Measurements from ENCODE around the gene COPE. TPM values are rescaled to one million over a fixed set of nuclear protein-coding genes. Genes with fewer than 3 reads are reported as not detected.

The COPE gene
- total RNA-seq, 1 donor from 2014 or later: 95.2 TPM

DNA sequence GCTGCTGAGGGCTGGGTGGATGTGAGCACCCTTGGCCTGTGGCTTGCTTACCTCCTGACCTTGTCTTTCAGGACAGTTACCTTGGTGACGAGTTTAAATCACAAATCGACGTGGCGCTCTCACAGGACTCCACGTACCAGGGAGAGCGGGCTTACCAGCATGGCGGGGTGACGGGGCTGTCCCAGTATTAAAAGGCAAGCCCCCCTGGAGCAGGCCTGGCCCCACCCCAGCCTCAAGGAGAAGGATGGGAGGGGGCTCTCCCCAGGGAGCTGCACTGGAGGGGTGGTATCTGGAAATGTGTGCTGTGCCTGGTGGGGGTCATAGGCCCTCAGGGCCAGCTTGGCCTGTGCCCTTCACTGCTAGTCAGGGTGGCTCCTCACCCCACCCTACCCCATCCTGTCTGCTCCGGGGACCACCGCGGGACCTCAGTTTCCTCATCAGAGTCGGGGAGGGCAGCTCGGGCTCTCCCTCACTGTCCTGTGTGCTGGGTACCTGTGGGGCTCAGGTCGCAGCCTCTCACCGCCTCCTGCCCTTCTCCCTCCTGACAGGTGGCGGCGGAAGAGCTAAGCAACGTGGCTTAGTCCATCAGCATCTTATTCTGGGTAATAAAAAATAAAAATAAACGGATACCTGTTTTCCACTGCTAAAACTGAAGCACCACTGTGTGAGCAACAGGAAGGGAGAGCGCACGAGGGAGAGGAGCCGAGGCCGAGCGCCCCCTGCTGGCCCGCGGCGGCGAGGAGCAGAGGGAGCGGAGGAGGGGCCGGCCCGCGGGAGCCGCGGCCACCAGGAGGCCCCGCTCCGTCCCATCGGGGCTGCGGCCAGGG, 53.0 kb downstream of the COPE start:
- H3K36me3 ChIP-seq: no peaks in the 10 kb centered on the region
- no peak overlapping the region for H2AFZ ChIP-seq (replicated peaks)
- H3F3A ChIP-seq (ENCODE audit: low read depth): peaks cover 13% of the 10 kb centered on the region
- H3K9me3 Mint-ChIP-seq: no peaks in the 10 kb centered on the region
- TF ChIP-seq EZH2phosphoT487 (IDR thresholded peaks at IDR 0.05) (no peak), EZH2 (IDR thresholded peaks at IDR 0.05) (no peak)
- TF ChIP-seq, protein P1, sequence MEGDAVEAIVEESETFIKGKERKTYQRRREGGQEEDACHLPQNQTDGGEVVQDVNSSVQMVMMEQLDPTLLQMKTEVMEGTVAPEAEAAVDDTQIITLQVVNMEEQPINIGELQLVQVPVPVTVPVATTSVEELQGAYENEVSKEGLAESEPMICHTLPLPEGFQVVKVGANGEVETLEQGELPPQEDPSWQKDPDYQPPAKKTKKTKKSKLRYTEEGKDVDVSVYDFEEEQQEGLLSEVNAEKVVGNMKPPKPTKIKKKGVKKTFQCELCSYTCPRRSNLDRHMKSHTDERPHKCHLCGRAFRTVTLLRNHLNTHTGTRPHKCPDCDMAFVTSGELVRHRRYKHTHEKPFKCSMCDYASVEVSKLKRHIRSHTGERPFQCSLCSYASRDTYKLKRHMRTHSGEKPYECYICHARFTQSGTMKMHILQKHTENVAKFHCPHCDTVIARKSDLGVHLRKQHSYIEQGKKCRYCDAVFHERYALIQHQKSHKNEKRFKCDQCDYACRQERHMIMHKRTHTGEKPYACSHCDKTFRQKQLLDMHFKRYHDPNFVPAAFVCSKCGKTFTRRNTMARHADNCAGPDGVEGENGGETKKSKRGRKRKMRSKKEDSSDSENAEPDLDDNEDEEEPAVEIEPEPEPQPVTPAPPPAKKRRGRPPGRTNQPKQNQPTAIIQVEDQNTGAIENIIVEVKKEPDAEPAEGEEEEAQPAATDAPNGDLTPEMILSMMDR (IDR thresholded peaks at IDR 0.05): peak; percentile 99
- H3K4me3 ChIP-seq: no peak overlapping the region
- H3K4me3 Mint-ChIP-seq: no peak overlapping the region
- peak; percentile 85 for DNase-seq (ENCODE audit: low spot score)
- H3K4me2 ChIP-seq: no peak overlapping the region
- peaks cover 4% of the 10 kb centered on the region for H3K4me1 Mint-ChIP-seq
- peaks cover 10% of the 10 kb centered on the region for H3K36me3 Mint-ChIP-seq
- peaks cover 14% of the 10 kb centered on the region for H3K27me3 Mint-ChIP-seq (ENCODE audit: insufficient read depth, low read depth)
- H4K20me1 ChIP-seq (ENCODE audit: low read depth): peaks cover 39% of the 10 kb centered on the region
- H3K27ac Mint-ChIP-seq: no peak overlapping the region
- H3K27me3 ChIP-seq: no peaks in the 10 kb centered on the region
- no peaks in the 10 kb centered on the region for H3K79me2 ChIP-seq (ENCODE audit: low read depth)
- no peak overlapping the region for H3K9ac ChIP-seq
- no peaks in the 10 kb centered on the region for H3K9me3 ChIP-seq (ENCODE audit: low read depth)
- H3K4me1 ChIP-seq: no peaks in the 10 kb centered on the region
- no peak overlapping the region for H3K27ac ChIP-seq

DNA sequence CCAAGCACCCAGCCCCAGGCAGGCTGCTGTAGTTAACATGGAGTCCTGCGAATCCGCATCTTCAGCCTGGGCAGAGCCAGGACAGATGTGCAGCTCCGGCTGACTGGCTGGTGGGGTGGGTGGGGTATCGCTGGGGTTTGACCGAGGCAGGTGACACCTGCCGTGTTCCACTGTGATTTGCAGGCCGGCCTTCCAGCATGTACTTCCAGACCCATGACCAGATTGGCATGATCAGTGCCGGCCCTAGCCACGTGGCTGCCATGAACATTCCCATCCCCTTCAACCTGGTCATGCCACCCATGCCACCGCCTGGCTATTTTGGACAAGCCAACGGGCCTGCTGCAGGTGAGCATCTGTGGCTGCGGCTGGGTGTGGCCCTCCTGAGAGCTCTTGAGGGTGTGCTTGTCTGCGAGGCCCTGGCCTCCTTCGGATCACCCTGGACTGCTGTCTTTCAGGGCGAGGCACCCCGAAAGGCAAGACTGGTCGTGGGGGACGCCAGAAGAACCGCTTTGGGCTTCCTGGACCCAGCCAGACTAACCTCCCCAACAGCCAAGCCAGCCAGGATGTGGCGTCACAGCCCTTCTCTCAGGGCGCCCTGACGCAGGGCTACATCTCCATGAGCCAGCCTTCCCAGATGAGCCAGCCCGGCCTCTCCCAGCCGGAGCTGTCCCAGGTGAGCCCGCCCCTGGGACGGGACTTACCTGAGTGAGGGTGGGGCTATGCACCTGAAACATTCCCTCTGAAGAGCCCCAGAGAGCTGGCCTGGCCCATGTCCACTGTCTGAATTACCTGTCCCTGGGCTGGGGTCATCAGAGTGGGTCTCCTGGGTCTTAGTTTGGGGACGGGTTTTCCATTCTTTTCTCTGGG, 53.8 kb downstream of the COPE start:
- Histone ChIP-seq H3K79me2 (ENCODE audit: low read depth) (no peaks in the 10 kb centered on the region), H3K9ac (no peak overlapping the region), H3K4me2 (no peak overlapping the region), H4K20me1 (ENCODE audit: low read depth) (peaks cover 34% of the 10 kb centered on the region), H3K27me3 (no peaks in the 10 kb centered on the region), H3K27ac (no peak overlapping the region), H3F3A (ENCODE audit: low read depth) (peaks cover 13% of the 10 kb centered on the region), H3K9me3 (ENCODE audit: low read depth) (no peaks in the 10 kb centered on the region), H3K4me3 (no peak overlapping the region), H2AFZ (replicated peaks) (no peak overlapping the region), H3K4me1 (no peaks in the 10 kb centered on the region), H3K36me3 (no peaks in the 10 kb centered on the region)
- peaks cover 14% of the 10 kb centered on the region for H3K27me3 Mint-ChIP-seq (ENCODE audit: insufficient read depth, low read depth)
- no peak for DNase-seq (ENCODE audit: low spot score)
- no peak overlapping the region for H3K4me3 Mint-ChIP-seq
- H3K36me3 Mint-ChIP-seq: peaks cover 10% of the 10 kb centered on the region
- TF ChIP-seq EZH2 (IDR thresholded peaks at IDR 0.05): no peak
- no peak for TF ChIP-seq EZH2phosphoT487 (IDR thresholded peaks at IDR 0.05)
- TF ChIP-seq, protein P1 (IDR thresholded peaks at IDR 0.05): no peak
- H3K27ac Mint-ChIP-seq: no peak overlapping the region
- H3K4me1 Mint-ChIP-seq: peaks cover 4% of the 10 kb centered on the region
- no peaks in the 10 kb centered on the region for H3K9me3 Mint-ChIP-seq

DNA sequence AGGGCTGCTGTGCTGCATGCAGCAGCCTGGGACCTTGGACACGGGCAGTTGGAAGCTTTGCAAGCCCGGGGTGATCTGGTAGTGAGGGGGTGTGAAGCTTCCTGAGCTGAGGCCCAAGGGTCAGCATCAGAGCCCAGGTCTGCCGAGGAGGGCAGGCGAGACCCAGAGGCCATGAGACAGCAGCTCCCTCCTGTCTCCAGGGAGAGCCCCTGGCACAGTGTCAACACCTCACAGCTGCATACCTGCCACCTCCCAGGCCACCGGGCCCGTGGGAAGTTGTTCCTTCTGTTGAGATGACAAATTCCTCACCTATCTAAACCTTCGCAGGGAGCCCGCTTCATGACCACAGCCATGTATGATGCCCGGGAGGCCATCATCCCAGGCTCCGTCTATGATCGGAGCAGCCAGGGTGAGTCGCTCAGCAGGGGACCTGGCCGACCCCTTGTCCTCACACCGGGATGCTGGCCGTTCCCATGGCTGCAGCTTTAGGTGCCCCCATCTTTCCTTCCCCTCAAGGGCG, 55.3 kb downstream of the COPE start:
- Histone ChIP-seq H3F3A (ENCODE audit: low read depth) (peaks cover 13% of the 10 kb centered on the region), H3K4me3 (no peak overlapping the region), H4K20me1 (ENCODE audit: low read depth) (peaks cover 41% of the 10 kb centered on the region), H3K9me3 (ENCODE audit: low read depth) (no peaks in the 10 kb centered on the region), H3K79me2 (ENCODE audit: low read depth) (no peaks in the 10 kb centered on the region), H2AFZ (replicated peaks) (no peak overlapping the region), H3K4me2 (no peak overlapping the region), H3K36me3 (no peaks in the 10 kb centered on the region), H3K4me1 (no peaks in the 10 kb centered on the region), H3K27me3 (no peaks in the 10 kb centered on the region), H3K27ac (no peak overlapping the region), H3K9ac (no peak overlapping the region)
- peaks cover 4% of the 10 kb centered on the region for H3K4me1 Mint-ChIP-seq
- TF ChIP-seq EZH2phosphoT487 (IDR thresholded peaks at IDR 0.05): no peak
- TF ChIP-seq, protein P1 (IDR thresholded peaks at IDR 0.05): no peak
- TF ChIP-seq EZH2 (IDR thresholded peaks at IDR 0.05): no peak
- peaks cover 14% of the 10 kb centered on the region for H3K27me3 Mint-ChIP-seq (ENCODE audit: insufficient read depth, low read depth)
- peaks cover 10% of the 10 kb centered on the region for H3K36me3 Mint-ChIP-seq
- no peak for DNase-seq (ENCODE audit: low spot score)
- H3K9me3 Mint-ChIP-seq: no peaks in the 10 kb centered on the region
- no peak overlapping the region for H3K4me3 Mint-ChIP-seq
- H3K27ac Mint-ChIP-seq: no peak overlapping the region

All from neural progenitor cell (in vitro differentiated cells).